COLO668 (cell line): ENCODE data around the gene CSF2RB.

Source experiments
- DNase-seq: peaks from one replicate; lab custom pipeline; 2025; ENCODE audit not compliant: unreplicated experiment; lab: John Stamatoyannopoulos, UW

The CSF2RB gene

DNA sequence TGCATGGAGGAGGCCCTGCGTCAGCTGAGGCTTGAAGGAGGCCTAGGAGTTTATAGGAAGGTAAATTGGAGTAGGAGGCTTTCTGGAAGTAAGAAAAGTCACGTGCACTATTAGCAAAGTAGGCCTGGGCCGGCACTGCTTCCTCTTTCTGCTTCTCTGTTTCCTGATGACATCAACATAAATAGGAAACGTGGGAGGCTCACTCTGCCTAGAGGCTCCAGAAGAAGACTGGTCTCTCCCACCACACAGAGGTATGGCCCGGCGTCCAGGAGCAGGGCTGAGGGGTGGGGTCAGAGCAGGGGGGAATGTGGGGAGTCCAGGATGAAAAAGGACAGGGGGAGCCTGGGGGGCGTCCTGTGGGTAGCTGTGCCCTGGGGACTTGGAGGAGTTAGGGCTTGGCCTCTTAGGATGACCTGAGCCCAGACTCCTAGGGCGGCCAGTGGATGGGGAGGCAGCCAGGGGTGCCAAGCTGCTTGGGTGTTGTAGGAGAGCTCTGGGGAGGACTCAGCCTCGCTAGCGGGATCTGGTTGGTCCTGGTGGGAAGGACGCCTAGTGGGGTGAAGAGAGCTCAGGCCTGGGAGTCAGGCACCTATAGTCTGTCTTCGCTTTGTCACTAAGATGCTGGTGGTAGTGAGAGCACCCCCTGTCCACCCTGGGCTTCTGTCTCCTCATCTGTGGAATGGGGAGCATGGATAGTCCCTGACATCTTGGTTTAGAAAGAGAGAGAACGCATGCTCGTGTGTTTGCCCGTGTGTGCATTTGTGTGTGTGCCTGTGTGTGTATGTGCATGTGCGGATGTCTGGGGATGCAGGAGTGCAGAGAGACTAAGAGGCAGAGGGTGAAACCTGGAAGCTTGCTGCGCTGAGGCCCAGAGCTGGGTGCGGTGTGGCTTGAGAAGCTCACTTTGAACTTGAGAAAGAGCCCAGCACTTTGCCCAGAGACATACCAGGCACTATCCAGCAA lies at the start of gene CSF2RB:
CSF2RB (plus strand) TSS at position 202 of the 963 bp plus-strand sequence. CDS start 8,580 bp downstream, outside the sequence.
- no peak for DNase-seq

GRCh38 chr22:36863979-36864378 lies 49.4 kb upstream of the CSF2RB start:
- no peak for DNase-seq

GRCh38 chr22:36864454-36865215 lies 48.8 kb upstream of the CSF2RB start:
- DNase-seq: no peak

DNA sequence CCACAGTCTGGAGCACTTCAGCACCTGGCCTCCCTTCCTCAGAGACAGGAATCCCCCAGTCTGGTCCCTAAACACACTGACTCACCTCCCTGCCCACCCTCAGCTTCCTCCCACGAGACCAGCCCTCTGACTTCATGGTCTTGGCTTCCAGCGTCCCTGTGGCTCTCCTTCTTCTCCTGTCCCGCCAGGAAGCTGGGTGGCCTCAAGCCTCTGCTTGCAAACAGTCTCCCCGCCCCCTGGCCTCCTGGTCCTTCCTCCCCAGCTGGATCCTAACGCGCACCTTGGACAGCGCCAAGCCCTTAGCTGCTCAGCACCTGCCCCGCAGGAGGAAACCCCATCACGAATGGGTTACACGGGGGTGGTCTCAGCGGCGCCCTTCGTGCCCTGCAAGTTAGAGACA lies 48.1 kb upstream of the CSF2RB start:
- no peak for DNase-seq

GRCh38 chr22:36867695-36868094 lies 45.7 kb upstream of the CSF2RB start:
- no peak for DNase-seq

GRCh38 chr22:36868546-36869181 lies 44.8 kb upstream of the CSF2RB start:
- no peak for DNase-seq

DNA sequence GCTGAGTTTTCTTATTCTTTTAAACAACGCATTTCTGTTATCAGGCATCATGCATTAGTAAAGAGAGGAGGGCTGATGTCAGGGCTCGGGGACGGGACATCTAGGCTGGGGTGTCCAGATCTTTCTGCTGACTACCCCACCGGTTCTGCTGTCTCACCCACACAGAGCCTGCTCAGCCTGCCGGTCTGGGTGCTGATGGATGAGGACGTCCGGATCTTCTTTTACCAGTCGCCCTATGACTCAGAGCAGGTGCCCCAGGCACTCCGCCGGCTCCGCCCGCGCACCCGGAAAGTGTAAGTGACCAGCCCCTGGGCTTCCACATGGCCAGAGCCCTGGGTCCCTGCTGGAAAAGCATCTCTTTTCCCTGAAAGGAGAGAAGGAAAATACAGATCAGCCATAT lies 43.2 kb upstream of the CSF2RB start:
- DNase-seq: no peak

DNA sequence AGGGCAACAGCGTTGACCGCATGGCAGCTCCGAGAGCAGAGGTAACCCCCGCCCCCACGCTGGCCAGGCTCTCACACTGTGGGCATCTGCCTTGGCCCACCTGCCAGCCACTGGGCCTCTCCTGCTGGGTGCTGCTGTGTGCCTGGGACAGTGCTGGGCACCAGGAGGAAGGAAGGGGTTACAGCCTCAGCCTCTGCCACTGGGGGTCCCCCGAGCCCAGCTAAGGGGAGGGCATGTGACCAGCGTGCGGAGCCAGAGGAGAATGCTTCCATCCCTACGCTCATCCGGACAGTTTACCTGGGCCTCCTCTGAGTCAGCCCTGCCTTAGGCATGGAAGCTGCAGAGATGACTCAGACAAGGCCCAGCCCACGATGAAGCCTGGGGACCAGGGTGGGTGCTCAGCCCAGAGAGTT lies 41.8 kb upstream of the CSF2RB start:
- no peak for DNase-seq

DNA sequence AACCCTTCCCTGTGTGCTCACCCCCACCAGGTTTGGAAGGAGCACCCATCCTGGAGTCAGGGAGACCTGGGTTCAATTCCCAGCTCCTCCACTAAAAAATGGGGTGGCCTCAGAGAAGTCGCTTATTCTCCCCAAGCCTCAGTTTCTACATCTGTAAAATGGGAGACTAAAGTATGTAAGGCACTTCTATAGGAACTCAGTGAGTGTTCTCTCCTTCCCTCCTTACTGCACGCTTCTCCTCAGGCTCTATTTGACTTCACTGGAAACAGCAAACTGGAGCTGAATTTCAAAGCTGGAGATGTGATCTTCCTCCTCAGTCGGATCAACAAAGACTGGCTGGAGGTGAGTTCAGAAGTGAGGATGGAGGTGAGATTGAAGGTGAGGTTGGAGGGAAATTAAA lies 41.3 kb upstream of the CSF2RB start:
- no peak for DNase-seq

GRCh38 chr22:36872866-36873498 lies 40.4 kb upstream of the CSF2RB start:
- no peak for DNase-seq

DNA sequence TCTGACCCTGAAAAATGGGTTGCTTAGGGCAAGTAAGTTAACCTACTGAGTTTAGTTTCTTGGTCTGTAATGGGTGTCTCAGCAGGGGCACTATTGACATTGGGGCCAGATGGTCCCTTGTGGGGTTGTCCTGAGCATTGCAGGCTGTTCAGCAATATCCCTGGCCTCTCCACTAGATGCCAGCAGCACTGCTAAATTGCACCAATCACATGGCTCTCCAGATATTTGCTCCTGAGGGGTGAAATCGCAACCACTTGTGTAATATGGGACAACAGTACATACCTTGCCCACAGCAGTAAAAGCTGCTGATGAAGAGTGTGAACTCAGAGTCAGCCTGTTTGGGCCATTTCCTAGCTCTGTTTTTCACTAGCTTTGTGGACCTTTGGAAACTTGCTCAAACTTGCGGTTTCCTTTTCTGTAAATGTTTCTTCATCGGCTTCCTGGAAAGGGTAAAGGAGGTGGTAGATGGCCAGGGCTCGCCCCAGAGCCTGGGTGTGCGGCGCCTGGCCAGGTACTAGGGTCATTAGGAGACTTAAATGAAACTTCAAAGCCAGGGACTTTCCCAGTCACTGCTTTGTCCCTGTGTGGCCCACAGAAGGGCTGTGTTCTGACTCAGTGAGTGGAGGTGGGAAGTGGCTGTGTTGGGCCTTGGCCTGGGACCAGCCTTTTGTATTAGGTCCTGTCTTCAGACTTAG lies 39.7 kb upstream of the CSF2RB start:
- no peak for DNase-seq

DNA sequence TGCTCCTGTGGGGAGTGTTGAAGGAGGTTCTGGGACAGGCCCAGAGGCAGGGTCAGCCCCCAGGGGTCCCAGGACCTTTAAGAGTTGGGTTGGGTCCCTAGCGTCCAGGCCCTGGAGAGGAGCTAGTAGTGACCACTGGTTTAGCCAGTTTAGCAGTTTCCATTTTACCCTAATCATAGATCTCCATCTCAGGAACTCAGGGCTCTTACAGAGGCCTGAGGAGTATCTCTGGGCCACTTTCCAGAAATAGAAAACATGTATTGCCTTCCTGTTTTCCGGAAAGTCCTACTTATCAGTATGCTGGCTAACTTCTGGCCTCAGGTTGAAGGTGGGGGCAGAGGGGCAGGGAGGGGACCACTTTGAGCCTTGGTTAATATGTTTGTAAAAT lies 39.1 kb upstream of the CSF2RB start:
- no peak for DNase-seq

DNA sequence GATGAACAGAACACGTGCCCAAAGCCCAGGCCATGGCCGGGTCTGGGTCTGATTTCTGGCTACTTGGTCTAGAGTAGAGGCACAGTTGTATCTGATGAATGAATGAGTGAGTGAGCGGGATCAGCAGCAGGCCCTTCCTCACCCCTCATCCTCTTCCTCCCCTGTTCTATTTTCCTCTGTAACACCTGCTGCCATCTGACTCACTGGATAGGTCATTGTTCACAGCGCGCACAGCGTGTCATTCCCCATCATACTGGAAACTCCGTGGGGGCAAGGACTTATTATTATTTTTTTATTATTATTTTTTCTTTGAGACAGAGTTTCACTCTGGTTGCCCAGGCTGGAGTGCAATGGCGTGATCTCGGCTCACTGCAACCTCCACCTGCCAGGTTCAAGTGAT lies 38.7 kb upstream of the CSF2RB start:
- no peak for DNase-seq

DNA sequence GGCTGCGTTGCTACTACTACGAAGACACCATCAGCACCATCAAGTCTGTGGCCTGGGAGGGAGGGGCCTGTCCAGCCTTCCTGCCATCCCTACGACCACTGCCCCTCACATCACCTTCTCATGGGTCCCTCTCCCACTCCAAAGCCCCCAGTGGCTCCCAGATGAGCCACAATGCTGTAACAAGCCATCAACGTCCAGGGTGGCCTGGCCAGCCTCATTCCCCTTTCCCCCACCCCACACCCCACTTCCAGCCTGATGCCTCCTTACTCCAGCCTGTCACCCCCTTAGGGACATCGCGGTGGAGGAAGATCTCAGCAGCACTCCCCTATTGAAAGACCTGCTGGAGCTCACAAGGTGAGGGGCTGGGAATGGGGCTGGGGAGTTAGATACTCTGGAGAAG lies 37.7 kb upstream of the CSF2RB start:
- no peak for DNase-seq

DNA sequence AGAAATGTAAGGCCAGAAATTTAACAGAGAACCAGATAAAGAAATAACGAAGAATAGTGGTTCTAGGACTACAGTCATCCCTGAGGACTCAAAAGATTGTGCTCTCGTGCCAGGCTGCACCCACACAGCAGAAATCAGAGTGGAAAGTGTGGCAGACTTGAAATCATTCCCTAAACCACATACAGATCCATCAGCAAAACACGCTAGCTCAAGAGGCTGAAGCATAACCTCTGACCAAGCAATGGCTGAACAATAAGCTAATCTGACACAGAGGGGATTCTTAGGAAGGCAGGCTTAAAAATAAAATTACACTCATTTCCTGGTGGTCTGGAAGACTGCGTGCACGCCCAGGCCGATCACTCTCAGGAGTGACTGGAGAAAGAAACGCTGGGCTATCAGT lies 33.7 kb upstream of the CSF2RB start:
- no peak for DNase-seq

GRCh38 chr22:36881504-36882245 lies 31.8 kb upstream of the CSF2RB start:
- DNase-seq: no peak

- no peak for DNase-seq
Measured at GRCh38 chr22:36884349-36885158, 28.9 kb upstream of the CSF2RB start.

- DNase-seq: no peak
Measured at GRCh38 chr22:36885474-36885873, 28.0 kb upstream of the CSF2RB start.

- DNase-seq: no peak
Measured at GRCh38 chr22:36886016-36886415, 27.4 kb upstream of the CSF2RB start.
